ENCODE data around the gene TNFRSF6B. TPM values are rescaled to one million over a fixed set of nuclear protein-coding genes. Genes with fewer than 3 reads are reported as not detected.

Gene TNFRSF6B
- total and polyA plus RNA-seq, 3 experiments from 2014 or later, result 0.22 TPM; not detected in 2

DNA sequence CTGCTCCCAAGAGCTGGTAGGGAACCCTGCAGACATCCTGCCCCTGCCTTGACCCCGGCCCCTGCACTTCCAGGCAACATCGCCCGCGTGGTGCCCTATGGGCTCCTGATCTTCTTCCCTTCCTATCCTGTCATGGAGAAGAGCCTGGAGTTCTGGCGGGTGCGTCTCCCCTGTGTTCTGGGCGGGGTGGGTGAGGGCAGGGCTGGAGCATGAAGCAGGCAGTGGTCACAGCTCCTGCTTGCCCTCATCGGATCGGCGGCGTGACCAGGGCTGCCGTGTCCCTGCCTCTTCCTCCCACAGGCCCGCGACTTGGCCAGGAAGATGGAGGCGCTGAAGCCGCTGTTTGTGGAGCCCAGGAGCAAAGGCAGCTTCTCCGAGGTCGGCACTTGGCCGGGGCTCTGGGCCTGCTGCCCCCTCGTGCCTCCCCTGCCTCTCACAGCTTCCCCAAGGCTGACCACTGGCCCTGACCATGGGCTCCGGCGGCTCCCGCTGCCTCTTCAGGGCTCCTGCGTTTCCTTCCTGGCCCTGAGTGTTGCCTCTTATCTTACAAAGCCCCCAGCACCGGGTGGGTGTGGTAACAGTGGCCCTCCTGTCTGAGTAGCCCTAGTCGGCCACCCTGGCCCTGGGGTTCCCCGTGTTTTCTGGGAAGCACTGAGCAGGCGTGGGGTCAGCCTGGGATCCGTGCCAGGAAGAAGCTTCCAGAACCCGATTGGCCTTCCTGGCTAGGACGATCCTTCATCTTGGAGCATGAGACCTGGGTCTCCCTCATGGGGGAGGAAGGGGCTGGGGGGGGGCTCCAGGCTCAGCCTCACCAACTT, 8.0 kb upstream of the TNFRSF6B start:
- H3K27ac Mint-ChIP-seq, result no peak overlapping the region

DNA sequence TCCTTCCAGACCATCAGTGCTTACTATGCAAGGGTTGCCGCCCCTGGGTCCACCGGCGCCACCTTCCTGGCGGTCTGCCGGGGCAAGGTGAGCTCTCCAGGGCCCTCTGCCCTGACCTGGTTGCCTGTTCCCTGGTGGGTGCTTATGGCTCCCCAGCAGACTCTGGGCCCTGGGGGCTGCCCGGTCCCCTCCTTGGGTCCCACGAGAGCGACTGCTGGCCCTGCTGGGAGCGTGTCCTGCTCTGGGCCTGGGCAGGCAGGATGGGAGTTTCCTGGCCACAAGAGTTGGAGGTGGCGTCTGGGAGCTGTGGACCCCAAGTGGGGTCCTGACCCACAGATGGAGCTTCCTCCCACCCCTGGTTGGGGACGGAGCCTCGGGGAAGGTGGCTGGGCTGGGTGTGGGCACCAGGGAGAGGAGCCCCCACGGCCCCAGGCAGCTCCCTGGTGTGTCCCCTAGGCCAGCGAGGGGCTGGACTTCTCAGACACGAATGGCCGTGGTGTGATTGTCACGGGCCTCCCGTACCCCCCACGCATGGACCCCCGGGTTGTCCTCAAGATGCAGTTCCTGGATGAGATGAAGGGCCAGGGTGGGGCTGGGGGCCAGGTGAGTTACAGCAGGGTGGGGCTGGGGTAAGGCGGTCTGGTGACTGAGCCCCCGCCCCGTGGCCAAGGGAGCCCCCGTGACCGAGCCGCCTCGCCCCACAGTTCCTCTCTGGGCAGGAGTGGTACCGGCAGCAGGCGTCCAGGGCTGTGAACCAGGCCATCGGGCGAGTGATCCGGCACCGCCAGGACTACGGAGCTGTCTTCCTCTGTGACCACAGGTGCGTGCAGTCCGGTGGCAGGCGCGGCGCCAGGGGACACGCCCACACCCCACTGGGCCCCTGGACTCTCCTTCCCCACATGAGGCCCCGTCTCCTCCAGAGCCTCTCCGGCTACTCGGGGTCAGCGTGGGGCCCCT, 7.1 kb upstream of the TNFRSF6B start:
- no peak for DNase-seq
- Mint-ChIP-seq H3K4me1 (peaks cover 0 to 11% (median 2%) of the 10 kb centered on the region in 3 donors), H3K27me3 (peaks cover 0 to 7% of the 10 kb centered on the region in 2 donors), H3K27ac (no peak overlapping the region), H3K9me3 (peaks cover 0 to 5% (median 0%) of the 10 kb centered on the region in 5 donors), H3K4me3 (no peak overlapping the region), H3K36me3 (peaks cover 0 to 2% (median 0%) of the 10 kb centered on the region in 3 donors)
- Histone ChIP-seq H3K4me3 (ENCODE audit: low read length) (no peak overlapping the region), H3K27ac (ENCODE audit: low read depth, low read length) (no peak overlapping the region), H3K4me1 (ENCODE audit: insufficient read depth, low read length) (peaks cover 16% of the 10 kb centered on the region), H3K27me3 (ENCODE audit: insufficient read depth, low read length, poor library complexity, severe bottlenecking) (no peaks in the 10 kb centered on the region), H3K9me3 (ENCODE audit: low read length) (no peaks in the 10 kb centered on the region), H3K36me3 (ENCODE audit: insufficient read depth, low read length) (no peaks in the 10 kb centered on the region)
- POLR2A ChIA-PET, result interaction anchor here (0.6 kb wide), 2 partner anchors 117 to 120 kb away, joined by 3 to 13 read pairs; no protein-coding TSS in a partner anchor
- CTCF ChIA-PET, result no interaction called here

More for the DNA sequence above, 8.0 kb upstream of the TNFRSF6B start:
- ChIA-PET CTCF (interaction anchor here (0.8 kb wide), 1 partner anchor 30 kb away, joined by 4 read pairs; no protein-coding TSS in a partner anchor), POLR2A (no interaction called here)
- Histone ChIP-seq H3K9me3 (ENCODE audit: low read length) (no peaks in the 10 kb centered on the region), H3K36me3 (ENCODE audit: insufficient read depth, low read length) (no peaks in the 10 kb centered on the region), H3K4me1 (ENCODE audit: insufficient read depth, low read length) (peaks cover 16% of the 10 kb centered on the region), H3K27me3 (ENCODE audit: insufficient read depth, low read length, poor library complexity, severe bottlenecking) (no peaks in the 10 kb centered on the region), H3K27ac (ENCODE audit: low read depth, low read length) (no peak overlapping the region), H3K4me3 (ENCODE audit: low read length) (no peak overlapping the region)
- Mint-ChIP-seq H3K4me1 (peaks cover 4 to 7% (median 5%) of the 10 kb centered on the region in 3 donors), H3K36me3 (peaks cover 0 to 3% (median 0%) of the 10 kb centered on the region in 3 donors), H3K4me3 (peak overlapping the region in 1 of 7 donors; percentile 32), H3K27me3 (peaks cover 0 to 5% of the 10 kb centered on the region in 2 donors), H3K9me3 (peaks cover 0 to 2% (median 0%) of the 10 kb centered on the region in 5 donors)
- no peak for DNase-seq

DNA sequence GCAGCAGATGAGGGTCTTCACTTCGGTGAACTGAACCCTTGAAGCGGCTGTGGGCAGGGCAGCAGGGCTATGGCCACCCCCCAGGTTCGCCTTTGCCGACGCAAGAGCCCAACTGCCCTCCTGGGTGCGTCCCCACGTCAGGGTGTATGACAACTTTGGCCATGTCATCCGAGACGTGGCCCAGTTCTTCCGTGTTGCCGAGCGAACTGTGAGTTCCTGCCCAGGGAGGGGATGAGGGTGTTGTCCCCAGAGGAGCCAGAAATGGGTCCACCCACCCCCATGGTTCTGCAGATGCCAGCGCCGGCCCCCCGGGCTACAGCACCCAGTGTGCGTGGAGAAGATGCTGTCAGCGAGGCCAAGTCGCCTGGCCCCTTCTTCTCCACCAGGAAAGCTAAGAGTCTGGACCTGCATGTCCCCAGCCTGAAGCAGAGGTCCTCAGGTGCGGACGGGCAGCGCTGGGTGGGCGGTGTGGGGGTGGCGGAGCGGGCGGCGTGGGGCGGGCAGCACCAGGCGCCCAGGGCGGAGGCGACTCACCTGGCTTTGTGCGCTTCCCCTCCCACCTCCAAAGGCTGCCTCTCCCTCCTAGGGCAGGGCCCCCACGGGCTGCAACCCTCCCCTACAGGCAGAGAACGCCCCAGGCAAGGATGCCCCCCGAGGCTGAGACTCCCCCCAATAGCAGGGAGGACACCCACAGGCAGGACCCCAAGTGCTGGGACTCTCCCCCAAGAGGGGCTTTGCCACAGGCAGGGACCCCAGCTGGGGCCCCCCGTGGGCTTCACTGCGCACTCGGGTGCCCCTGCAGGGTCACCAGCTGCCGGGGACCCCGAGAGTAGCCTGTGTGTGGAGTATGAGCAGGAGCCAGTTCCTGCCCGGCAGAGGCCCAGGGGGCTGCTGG, 6.2 kb upstream of the TNFRSF6B start:
- POLR2A ChIA-PET, result interaction anchor here (0.6 kb wide), 1 partner anchor 119 kb away, joined by 13 read pairs; no protein-coding TSS in a partner anchor
- H3K9me3 Mint-ChIP-seq, result peaks cover 0 to 5% (median 0%) of the 10 kb centered on the region in 5 donors

DNA sequence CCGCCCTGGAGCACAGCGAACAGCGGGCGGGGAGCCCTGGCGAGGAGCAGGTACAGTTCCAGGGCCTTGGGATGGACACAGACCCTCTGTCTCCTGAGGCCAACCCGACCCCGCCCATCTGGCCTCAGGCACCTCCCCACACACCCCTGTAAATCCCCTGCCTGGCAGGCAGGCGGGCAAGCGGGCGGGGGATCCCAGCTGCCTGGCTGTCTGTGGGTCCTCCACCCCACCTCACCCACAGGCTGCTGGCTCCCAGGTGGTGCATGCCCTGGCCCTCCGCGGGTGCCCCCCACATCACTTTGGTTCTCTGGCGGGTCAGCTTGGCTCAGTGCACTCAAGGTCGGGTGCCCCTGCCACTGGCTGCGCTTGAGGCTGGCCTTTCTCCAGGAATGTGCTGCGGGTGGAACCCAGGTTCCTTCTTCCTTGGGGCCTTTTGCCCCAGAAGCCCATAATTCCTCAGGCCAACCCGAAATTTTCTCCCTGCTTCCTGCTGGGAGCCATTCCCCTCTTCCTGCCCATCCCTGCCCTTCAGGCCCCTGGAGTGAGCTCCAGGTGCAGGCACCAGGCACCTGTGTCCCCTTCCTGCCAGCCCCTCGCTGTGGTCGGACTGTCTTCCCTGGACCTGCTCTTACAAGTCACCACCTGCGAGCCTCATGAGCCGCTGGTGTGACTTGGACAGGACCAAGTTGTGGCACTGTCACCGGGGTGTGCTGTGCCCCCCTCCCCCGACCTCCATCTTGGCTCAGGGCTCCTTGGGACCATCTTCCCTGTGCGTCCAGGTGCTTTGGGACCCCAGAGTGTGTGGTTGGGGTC, 5.3 kb upstream of the TNFRSF6B start:
- no peak for DNase-seq
- H3K4me1 ChIP-seq (ENCODE audit: insufficient read depth, low read length), result peaks cover 18% of the 10 kb centered on the region
- peaks cover 0 to 17% (median 4%) of the 10 kb centered on the region in 3 donors for H3K4me1 Mint-ChIP-seq
- no peaks in the 10 kb centered on the region for H3K36me3 ChIP-seq (ENCODE audit: insufficient read depth, low read length)
- H3K36me3 Mint-ChIP-seq, result peaks cover 0 to 3% (median 0%) of the 10 kb centered on the region in 3 donors
- no peaks in the 10 kb centered on the region for H3K27me3 ChIP-seq (ENCODE audit: insufficient read depth, low read length, poor library complexity, severe bottlenecking)
- H3K4me3 ChIP-seq (ENCODE audit: low read length), result no peak overlapping the region
- H3K27ac ChIP-seq (ENCODE audit: low read depth, low read length), result no peak overlapping the region
- no peaks in the 10 kb centered on the region for H3K9me3 ChIP-seq (ENCODE audit: low read length)
- POLR2A ChIA-PET, result no interaction called here
- peak overlapping the region in 1 of 8 donors; percentile 24 for H3K27ac Mint-ChIP-seq
- CTCF ChIA-PET, result no interaction called here
- peaks cover 0 to 5% (median 0%) of the 10 kb centered on the region in 5 donors for H3K9me3 Mint-ChIP-seq
- peaks cover 0 to 7% of the 10 kb centered on the region in 2 donors for H3K27me3 Mint-ChIP-seq
- H3K4me3 Mint-ChIP-seq, result no peak overlapping the region

More for the DNA sequence above, 6.2 kb upstream of the TNFRSF6B start:
- H3K9me3 ChIP-seq (ENCODE audit: low read length), result no peaks in the 10 kb centered on the region
- H3K27me3 Mint-ChIP-seq, result peaks cover 0 to 7% of the 10 kb centered on the region in 2 donors
- CTCF ChIA-PET, result no interaction called here
- H3K27ac ChIP-seq (ENCODE audit: low read depth, low read length), result no peak overlapping the region
- H3K36me3 Mint-ChIP-seq, result peaks cover 0 to 2% (median 0%) of the 10 kb centered on the region in 3 donors
- peaks cover 0 to 11% (median 2%) of the 10 kb centered on the region in 3 donors for H3K4me1 Mint-ChIP-seq
- no peaks in the 10 kb centered on the region for H3K36me3 ChIP-seq (ENCODE audit: insufficient read depth, low read length)
- no peak overlapping the region for H3K4me3 ChIP-seq (ENCODE audit: low read length)
- H3K27me3 ChIP-seq (ENCODE audit: insufficient read depth, low read length, poor library complexity, severe bottlenecking), result no peaks in the 10 kb centered on the region
- no peak overlapping the region for H3K4me3 Mint-ChIP-seq
- no peak overlapping the region for H3K27ac Mint-ChIP-seq
- peaks cover 16% of the 10 kb centered on the region for H3K4me1 ChIP-seq (ENCODE audit: insufficient read depth, low read length)
- no peak for DNase-seq

DNA sequence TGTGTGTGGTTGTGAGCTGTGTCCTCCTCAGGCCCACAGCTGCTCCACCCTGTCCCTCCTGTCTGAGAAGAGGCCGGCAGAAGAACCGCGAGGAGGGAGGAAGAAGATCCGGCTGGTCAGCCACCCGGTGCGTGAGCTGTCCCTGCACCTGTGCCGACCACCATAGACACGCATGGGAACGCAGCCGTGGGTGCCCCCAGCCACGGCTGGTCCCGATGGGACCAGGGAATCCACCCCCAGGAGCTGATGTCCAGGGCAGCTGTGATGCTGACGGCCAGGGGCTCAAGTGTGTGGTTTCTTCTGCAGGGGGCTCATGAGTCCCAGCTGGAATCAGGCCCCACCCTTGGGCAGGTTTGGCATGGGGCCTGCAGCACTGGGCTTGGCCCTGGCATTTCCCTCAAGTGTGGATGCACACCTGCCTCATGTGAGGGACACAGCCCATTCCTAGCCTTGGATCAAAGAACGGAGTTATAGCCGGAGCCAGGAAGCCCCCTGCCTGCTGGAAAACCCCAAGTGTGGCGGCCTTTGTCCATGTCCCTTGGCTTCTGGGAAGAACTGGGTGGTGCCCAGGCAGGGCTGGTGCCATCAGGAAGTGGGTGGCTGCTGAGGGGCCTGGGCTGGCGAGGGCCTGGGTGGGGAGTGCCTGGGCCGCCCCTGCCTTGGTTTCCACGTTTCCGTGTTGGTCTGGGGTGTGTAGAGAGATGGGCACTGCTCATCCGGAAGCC, 4.6 kb upstream of the TNFRSF6B start:
- Mint-ChIP-seq H3K36me3 (peaks cover 0 to 4% (median 0%) of the 10 kb centered on the region in 3 donors), H3K27me3 (peaks cover 0 to 7% of the 10 kb centered on the region in 2 donors), H3K4me1 (peaks cover 0 to 23% (median 6%) of the 10 kb centered on the region in 3 donors), H3K9me3 (peaks cover 0 to 5% (median 0%) of the 10 kb centered on the region in 5 donors), H3K4me3 (no peak overlapping the region), H3K27ac (peak overlapping the region in 1 of 8 donors; percentile 24)
- CTCF ChIA-PET, result no interaction called here
- peaks cover 17% of the 10 kb centered on the region for H3K4me1 ChIP-seq (ENCODE audit: insufficient read depth, low read length)
- H3K27me3 ChIP-seq (ENCODE audit: insufficient read depth, low read length, poor library complexity, severe bottlenecking), result no peaks in the 10 kb centered on the region
- H3K36me3 ChIP-seq (ENCODE audit: insufficient read depth, low read length), result no peaks in the 10 kb centered on the region
- H3K4me3 ChIP-seq (ENCODE audit: low read length), result no peak overlapping the region
- no peak overlapping the region for H3K27ac ChIP-seq (ENCODE audit: low read depth, low read length)
- no peaks in the 10 kb centered on the region for H3K9me3 ChIP-seq (ENCODE audit: low read length)
- POLR2A ChIA-PET, result no interaction called here
- DNase-seq, result no peak

DNA sequence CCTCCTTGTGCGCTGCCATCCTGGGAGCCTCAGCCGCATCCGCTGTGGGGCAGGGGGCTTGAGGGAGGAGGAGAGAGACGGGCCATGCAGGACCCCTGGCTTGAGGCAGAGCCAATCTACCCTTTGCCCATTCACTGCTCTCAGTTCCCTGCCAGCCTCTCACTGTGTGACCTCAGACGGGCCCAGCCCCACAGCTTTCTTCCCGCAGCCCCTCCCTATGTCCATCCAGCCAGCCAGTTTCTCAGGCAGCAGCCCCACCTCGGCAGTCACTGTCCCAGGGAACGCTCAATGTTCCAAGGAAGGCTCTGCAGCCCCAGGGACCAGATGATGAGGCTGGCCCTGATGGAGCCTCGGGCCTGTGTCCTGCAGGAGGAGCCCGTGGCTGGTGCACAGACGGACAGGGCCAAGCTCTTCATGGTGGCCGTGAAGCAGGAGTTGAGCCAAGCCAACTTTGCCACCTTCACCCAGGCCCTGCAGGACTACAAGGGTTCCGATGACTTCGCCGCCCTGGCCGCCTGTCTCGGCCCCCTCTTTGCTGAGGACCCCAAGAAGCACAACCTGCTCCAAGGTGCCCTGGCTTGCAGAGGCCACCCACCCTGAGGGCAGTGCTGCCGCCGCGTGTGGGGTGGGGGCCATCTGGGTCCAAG, 3.9 kb upstream of the TNFRSF6B start:
- CTCF ChIA-PET, result no interaction called here
- H3K27ac Mint-ChIP-seq, result peak overlapping the region in 3 of 8 donors; percentile 8 to 42 (median 36)

More for the DNA sequence above, 3.9 kb upstream of the TNFRSF6B start:
- no peak for DNase-seq
- H3K9me3 ChIP-seq (ENCODE audit: low read length), result no peaks in the 10 kb centered on the region
- Mint-ChIP-seq H3K4me3 (peak overlapping the region in 1 of 7 donors; percentile 40), H3K9me3 (peaks cover 0 to 5% (median 0%) of the 10 kb centered on the region in 5 donors), H3K27me3 (peaks cover 0 to 7% of the 10 kb centered on the region in 2 donors), H3K4me1 (peaks cover 0 to 29% (median 6%) of the 10 kb centered on the region in 3 donors), H3K36me3 (peaks cover 0 to 4% (median 0%) of the 10 kb centered on the region in 3 donors)
- H3K36me3 ChIP-seq (ENCODE audit: insufficient read depth, low read length), result no peaks in the 10 kb centered on the region
- POLR2A ChIA-PET, result no interaction called here
- H3K27me3 ChIP-seq (ENCODE audit: insufficient read depth, low read length, poor library complexity, severe bottlenecking), result no peaks in the 10 kb centered on the region
- H3K4me3 ChIP-seq (ENCODE audit: low read length), result no peak overlapping the region
- no peak overlapping the region for H3K27ac ChIP-seq (ENCODE audit: low read depth, low read length)
- peaks cover 16% of the 10 kb centered on the region for H3K4me1 ChIP-seq (ENCODE audit: insufficient read depth, low read length)

All from CD8-positive, alpha-beta memory T cell (primary cell).